Measurements from ENCODE around the gene ASB2. TPM values are rescaled to one million over a fixed set of nuclear protein-coding genes. Genes with fewer than 3 reads are reported as not detected.

Gene ASB2
- total and polyA plus RNA-seq, 10 donors, result 6.6 to 18.0 (median 11.3) TPM

- peaks cover 0 to 35% (median 0%) of the 10 kb centered on the region in 7 donors for H3K27me3 ChIP-seq (replicated peaks in 1 of 7)
- intact Hi-C loops (cut with DNase I; ENCODE audit: low total_unique reads), result no loop called here
- 82 to 92% (median 88%) methylated on average over 9 of the region's 9 CpGs for WGBS, 5 donors
- H3K9me3 ChIP-seq, result no peaks in the 10 kb centered on the region
- TF ChIP-seq CTCF (IDR thresholded peaks at IDR 0.05 in 8 of 11, conservative IDR thresholded peaks at IDR 0.05 in 3 of 11) (no peak), POLR2A (IDR thresholded peaks at IDR 0.05) (no peak), POLR2AphosphoS5 (IDR thresholded peaks at IDR 0.05) (no peak)
- no peak for DNase-seq
- H3K27ac ChIP-seq, result no peak overlapping the region
- H3K4me3 ChIP-seq, result no peak overlapping the region
- no peaks in the 10 kb centered on the region for H3K36me3 ChIP-seq
- H3K4me1 ChIP-seq, result peaks cover 0 to 5% (median 2%) of the 10 kb centered on the region in 6 donors
Measured at GRCh38 chr14:93895023-93895604, 81.3 kb downstream of the ASB2 start.

- Histone ChIP-seq H3K4me3 (no peak overlapping the region), H3K4me1 (peaks cover 0 to 5% (median 2%) of the 10 kb centered on the region in 6 donors), H3K9me3 (no peaks in the 10 kb centered on the region), H3K36me3 (no peaks in the 10 kb centered on the region), H3K27ac (no peak overlapping the region), H3K27me3 (replicated peaks in 1 of 7) (peaks cover 0 to 49% (median 0%) of the 10 kb centered on the region in 7 donors)
- intact Hi-C loops (cut with DNase I; ENCODE audit: low total_unique reads), result no loop called here
- 74 to 90% (median 82%) methylated on average over 12 of the region's 12 CpGs for whole genome bisulfite sequencing, 5 donors
- no peak for DNase-seq
- TF ChIP-seq POLR2A (IDR thresholded peaks at IDR 0.05), result no peak
- TF ChIP-seq CTCF (IDR thresholded peaks at IDR 0.05 in 8 of 11, conservative IDR thresholded peaks at IDR 0.05 in 3 of 11), result no peak
- no peak for TF ChIP-seq POLR2AphosphoS5 (IDR thresholded peaks at IDR 0.05)
Measured at GRCh38 chr14:93893661-93894261, 82.6 kb downstream of the ASB2 start.

- no peak overlapping the region for H3K4me3 ChIP-seq
- intact Hi-C loops (cut with DNase I; ENCODE audit: low total_unique reads), result no loop called here
- H3K27ac ChIP-seq, result no peak overlapping the region
- peak; percentile 71 to 99 (median 90) for TF ChIP-seq CTCF (IDR thresholded peaks at IDR 0.05 in 8 of 11, conservative IDR thresholded peaks at IDR 0.05 in 3 of 11)
- no peak for TF ChIP-seq POLR2A (IDR thresholded peaks at IDR 0.05)
- TF ChIP-seq POLR2AphosphoS5 (IDR thresholded peaks at IDR 0.05), result no peak
- H3K36me3 ChIP-seq, result no peaks in the 10 kb centered on the region
- peaks cover 0 to 56% (median 0%) of the 10 kb centered on the region in 7 donors for H3K27me3 ChIP-seq (replicated peaks in 1 of 7)
- H3K4me1 ChIP-seq, result peaks cover 0 to 5% (median 2%) of the 10 kb centered on the region in 6 donors
- peak; percentile 87 for DNase-seq
- WGBS, 5 donors, result 37 to 47% (median 39%) methylated on average over 11 to 13 of the region's 13 CpGs
- no peaks in the 10 kb centered on the region for H3K9me3 ChIP-seq
Measured at GRCh38 chr14:93892923-93893558, 83.3 kb downstream of the ASB2 start.

GRCh38 chr14:93892505-93892839, 83.9 kb downstream of the ASB2 start:
- Histone ChIP-seq H3K36me3 (no peaks in the 10 kb centered on the region), H3K27ac (no peak overlapping the region), H3K9me3 (no peaks in the 10 kb centered on the region), H3K4me3 (no peak overlapping the region), H3K4me1 (peaks cover 0 to 5% (median 2%) of the 10 kb centered on the region in 6 donors), H3K27me3 (replicated peaks in 1 of 7) (peaks cover 0 to 59% (median 0%) of the 10 kb centered on the region in 7 donors)
- TF ChIP-seq POLR2A (IDR thresholded peaks at IDR 0.05) (no peak), POLR2AphosphoS5 (IDR thresholded peaks at IDR 0.05) (no peak), CTCF (IDR thresholded peaks at IDR 0.05 in 8 of 11, conservative IDR thresholded peaks at IDR 0.05 in 3 of 11) (no peak)
- intact Hi-C loops (cut with DNase I; ENCODE audit: low total_unique reads), result no loop called here
- DNase-seq, result no peak
- WGBS, 5 donors, result 69 to 76% (median 71%) methylated on average over 5 of the region's 5 CpGs
